GM12865 (cell line): ENCODE results near the gene POLR1E.

Experiments used
- DNase-seq: peaks from one replicate; pipeline ENCODE4 v3.0.0; 2010; ENCODE audit warnings: low read depth
- H3K4me3 ChIP-seq: 2 replicates; pipeline ENCODE4 v1.5.1; 2011; ENCODE audit warnings: mild to moderate bottlenecking, low read depth, low read length, control low read depth
- CTCF ChIP-seq: IDR thresholded peaks from 2 replicates; pipeline ENCODE4 v1.5.1; 2011; ENCODE audit warnings: low read length, control low read depth, low read depth, inconsistent platforms; ENCODE audit not compliant: insufficient read depth; ENCODE audit errors: missing control alignments

POLR1E gene

GRCh38 chr9:37538099-37538498 is 52.4 kb downstream of the POLR1E start:
- no peak overlapping the region for H3K4me3 ChIP-seq
- DNase-seq = no peak
- no peak for TF ChIP-seq CTCF

GRCh38 chr9:37539634-37540033 is 53.9 kb downstream of the POLR1E start:
- TF ChIP-seq CTCF = no peak
- DNase-seq = no peak
- H3K4me3 ChIP-seq = no peak overlapping the region

GRCh38 chr9:37540634-37541033 is 54.9 kb downstream of the POLR1E start:
- TF ChIP-seq CTCF = no peak
- DNase-seq = no peak
- no peak overlapping the region for H3K4me3 ChIP-seq

- DNase-seq = no peak
- H3K4me3 ChIP-seq = no peak overlapping the region
- TF ChIP-seq CTCF = no peak
These were observed 55.7 kb downstream of the POLR1E start for GRCh38 chr9:37541465-37541864.

- no peak for DNase-seq
- TF ChIP-seq CTCF = no peak
- H3K4me3 ChIP-seq = no peak overlapping the region
These were observed 56.7 kb downstream of the POLR1E start for GRCh38 chr9:37542488-37542887.

- no peak for DNase-seq
- TF ChIP-seq CTCF = no peak
- no peak overlapping the region for H3K4me3 ChIP-seq
These were observed 57.1 kb downstream of the POLR1E start for GRCh38 chr9:37542895-37543294.

GRCh38 chr9:37543468-37543867 is 57.7 kb downstream of the POLR1E start:
- no peak for DNase-seq
- TF ChIP-seq CTCF = no peak
- no peak overlapping the region for H3K4me3 ChIP-seq
